Body of pancreas (tissue), 4 donors: ENCODE data around the gene GINS2. TPM values are rescaled to one million over a fixed set of nuclear protein-coding genes. Genes with fewer than 3 reads are reported as not detected.

Source experiments
- ATAC-seq: fragments of 150-250 bp; one replicate; pipeline ENCODE4 v1.9.1; 2016
- DNase-seq, 4 donors: peaks; one replicate each; pipeline ENCODE4 v3.0.0-alpha.2; 2019
- H3K27ac ChIP-seq, 4 donors: fragments of 200-600 bp; sonication (generic); 1 replicate in 3 of 4; 2 replicates in 1 of 4; pipeline versions ENCODE4 v1.5.1 to v1.6.1; 2016 to 2019; ENCODE audit warnings: mild to moderate bottlenecking in 1 of 4, mixed read lengths in 1 of 4, moderate library complexity in 1 of 4
- H3K27me3 ChIP-seq, 2 donors: fragments of 200-600 bp; sonication (generic); one replicate each; pipeline ENCODE4 v1.6.0; 2016; ENCODE audit warnings: mild to moderate bottlenecking in 1 of 2
- H3K36me3 ChIP-seq, 2 donors: fragments of 200-600 bp; sonication (generic); replicated peaks in 1 of 2; 2 replicates each; pipeline ENCODE4 v1.5.1; 2016; ENCODE audit warnings: low read depth in 2 of 2; ENCODE audit not compliant: insufficient read depth in 1 of 2
- H3K4me1 ChIP-seq: fragments of 200-600 bp; sonication (generic); one replicate; pipeline ENCODE4 v1.6.0; 2016
- H3K4me3 ChIP-seq, 2 donors: fragments of 200-600 bp; sonication (generic); 1 replicate in 1 of 2; 2 replicates in 1 of 2; pipeline ENCODE4 v1.5.1; 2016 to 2019
- H3K9me3 ChIP-seq, 3 donors: fragments of 200-600 bp; sonication (generic); 1 replicate in 2 of 3; 2 replicates in 1 of 3; pipeline ENCODE4 v1.5.1; 2016
- POLR2A ChIP-seq, 3 donors: fragments of 450-650 bp; IDR thresholded peaks; one replicate each; pipeline ENCODE4 v1.6.1; 2016; ENCODE audit warnings: antibody characterized with exemption in 3 of 3, mild to moderate bottlenecking in 2 of 3
- WGBS, 2 donors: methylation state at CpG; one replicate each; pipeline ENCODE4 v1.1.5; 2017; 5-methylcytosine and 5-hydroxymethylcytosine counted together
- intact Hi-C: fragments of 100-400 bp; cut with DNase I; formaldehyde crosslinking; loops from one replicate; pipeline ENCODE4 v1.15.1; 2023
- total RNA-seq, 2 donors: library from RNA; depleted of rRNA; stranded (reverse); fragments of >200 nt; gene quantifications; one replicate each; pipeline ENCODE4 v1.1.0, GENCODE V29; 2016
- TF ChIP-seq, protein P1 (sequence below), 7 experiments: fragments of 450-650 bp in 4 of 7; fragments of 200-600 bp in 3 of 7; sonication (generic) in 3 of 7; IDR thresholded peaks; one replicate each; pipeline ENCODE4 v1.5.1; 2016 to 2019; ENCODE audit warnings: antibody characterized with exemption in 7 of 7

The GINS2 gene
- total RNA-seq, 2 donors from 2014 or later = 0.26 to 0.33 TPM

DNA sequence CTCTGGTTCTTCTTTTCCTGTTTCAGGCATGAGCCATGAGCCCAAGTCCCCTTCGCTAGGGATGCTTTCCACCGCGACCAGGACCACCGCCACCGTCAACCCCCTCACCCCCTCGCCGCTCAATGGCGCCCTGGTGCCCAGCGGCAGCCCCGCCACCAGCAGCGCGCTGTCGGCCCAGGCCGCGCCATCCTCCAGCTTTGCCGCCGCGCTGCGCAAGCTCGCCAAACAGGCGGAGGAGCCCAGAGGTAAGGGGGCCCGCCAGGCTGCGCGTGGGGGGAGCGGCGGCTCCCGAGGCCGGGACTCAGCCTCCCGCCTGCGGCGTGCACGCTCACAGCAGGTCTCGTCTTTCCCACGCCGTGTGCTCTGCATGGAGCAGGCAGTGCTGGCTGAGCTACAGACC lies 54.9 kb downstream of the GINS2 start:
- intact Hi-C loops = no loop called here
- DNase-seq (no peak), ATAC-seq (no peak)
- WGBS, 2 donors = 81 to 92% methylated on average over 20 to 35 of the region's 35 CpGs
- no peaks in the 10 kb centered on the region for H3K36me3 ChIP-seq
- no peak overlapping the region for H3K4me3 ChIP-seq
- TF ChIP-seq, protein P1, sequence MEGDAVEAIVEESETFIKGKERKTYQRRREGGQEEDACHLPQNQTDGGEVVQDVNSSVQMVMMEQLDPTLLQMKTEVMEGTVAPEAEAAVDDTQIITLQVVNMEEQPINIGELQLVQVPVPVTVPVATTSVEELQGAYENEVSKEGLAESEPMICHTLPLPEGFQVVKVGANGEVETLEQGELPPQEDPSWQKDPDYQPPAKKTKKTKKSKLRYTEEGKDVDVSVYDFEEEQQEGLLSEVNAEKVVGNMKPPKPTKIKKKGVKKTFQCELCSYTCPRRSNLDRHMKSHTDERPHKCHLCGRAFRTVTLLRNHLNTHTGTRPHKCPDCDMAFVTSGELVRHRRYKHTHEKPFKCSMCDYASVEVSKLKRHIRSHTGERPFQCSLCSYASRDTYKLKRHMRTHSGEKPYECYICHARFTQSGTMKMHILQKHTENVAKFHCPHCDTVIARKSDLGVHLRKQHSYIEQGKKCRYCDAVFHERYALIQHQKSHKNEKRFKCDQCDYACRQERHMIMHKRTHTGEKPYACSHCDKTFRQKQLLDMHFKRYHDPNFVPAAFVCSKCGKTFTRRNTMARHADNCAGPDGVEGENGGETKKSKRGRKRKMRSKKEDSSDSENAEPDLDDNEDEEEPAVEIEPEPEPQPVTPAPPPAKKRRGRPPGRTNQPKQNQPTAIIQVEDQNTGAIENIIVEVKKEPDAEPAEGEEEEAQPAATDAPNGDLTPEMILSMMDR (IDR thresholded peaks at IDR 0.05) = no peak
- TF ChIP-seq POLR2A (IDR thresholded peaks at IDR 0.05) = no peak
- no peaks in the 10 kb centered on the region for H3K9me3 ChIP-seq
- H3K27me3 ChIP-seq = no peaks in the 10 kb centered on the region
- H3K27ac ChIP-seq = peak overlapping the region; percentile 45 to 81 (median 75)
- H3K4me1 ChIP-seq = peaks cover 85% of the 10 kb centered on the region

DNA sequence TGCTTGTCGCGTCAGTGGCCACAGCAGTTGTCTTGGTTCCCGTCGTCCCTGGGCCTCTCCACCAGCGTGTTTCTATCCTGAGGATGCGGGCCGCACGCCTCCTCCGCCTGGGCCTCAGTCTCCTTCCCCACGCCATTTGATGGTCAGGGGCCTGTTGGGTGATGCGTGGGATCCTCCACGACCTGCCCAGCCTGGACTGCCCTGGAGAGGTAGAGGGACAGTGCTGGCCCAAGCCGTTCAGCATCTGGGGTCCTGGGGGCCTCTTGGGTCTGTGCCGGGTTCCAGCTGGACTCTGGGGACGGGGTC lies 55.4 kb downstream of the GINS2 start:
- ATAC-seq (no peak), DNase-seq (no peak)
- peak overlapping the region in 2 of 4 donors; percentile 76 to 81 for H3K27ac ChIP-seq
- H3K9me3 ChIP-seq = no peaks in the 10 kb centered on the region
- intact Hi-C loops = no loop called here
- H3K4me1 ChIP-seq = peaks cover 84% of the 10 kb centered on the region
- H3K36me3 ChIP-seq = no peaks in the 10 kb centered on the region
- TF ChIP-seq POLR2A (IDR thresholded peaks at IDR 0.05) = no peak
- TF ChIP-seq, protein P1 (IDR thresholded peaks at IDR 0.05) = no peak
- no peak overlapping the region for H3K4me3 ChIP-seq
- WGBS, 2 donors = 80 to 85% methylated on average over 12 to 15 of the region's 15 CpGs
- H3K27me3 ChIP-seq = no peaks in the 10 kb centered on the region

DNA sequence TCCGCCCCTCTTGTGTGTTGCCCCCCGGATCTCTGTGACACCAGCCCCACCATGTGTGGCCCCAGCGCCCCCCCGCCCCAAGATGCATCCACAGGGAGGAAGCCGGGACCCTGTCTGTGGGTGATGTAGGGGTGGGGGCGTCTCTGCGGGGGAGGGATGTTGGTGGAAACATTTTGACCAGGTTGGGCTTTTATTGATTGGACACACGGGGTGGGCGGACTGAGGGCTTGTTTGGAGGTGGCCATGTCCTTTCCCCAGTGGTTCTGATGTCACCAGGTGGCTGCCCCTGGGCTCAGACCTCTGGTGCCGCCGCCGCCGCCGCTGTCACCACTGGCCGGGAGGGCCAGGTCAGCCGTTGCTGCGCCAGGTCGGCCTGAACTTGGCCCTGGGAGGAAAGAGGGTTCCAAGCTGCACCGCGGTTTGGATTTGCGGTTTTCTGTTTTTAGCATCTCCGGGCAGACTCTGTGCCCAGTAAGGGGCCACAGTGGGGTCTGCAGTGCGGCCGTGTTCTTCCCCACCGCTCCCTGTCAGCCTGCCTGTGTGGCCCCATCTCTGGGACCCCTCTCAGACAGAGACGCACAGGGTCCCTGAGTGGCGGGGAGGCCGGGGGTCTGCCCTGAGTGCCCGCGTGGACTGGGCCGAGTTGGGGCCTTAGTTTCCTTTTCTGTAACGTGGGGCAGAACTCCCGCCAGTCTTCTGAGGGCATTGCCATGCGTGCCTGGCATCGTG lies 55.9 kb downstream of the GINS2 start:
- intact Hi-C loops = no loop called here
- H3K27ac ChIP-seq = peak overlapping the region in 3 of 4 donors; percentile 0 to 49 (median 3)
- TF ChIP-seq, protein P1 (IDR thresholded peaks at IDR 0.05) = no peak
- TF ChIP-seq POLR2A (IDR thresholded peaks at IDR 0.05) = no peak
- DNase-seq (no peak), ATAC-seq (no peak)
- WGBS, 2 donors = 79 to 85% methylated on average over 22 to 35 of the region's 35 CpGs
- H3K27me3 ChIP-seq = no peaks in the 10 kb centered on the region
- no peaks in the 10 kb centered on the region for H3K9me3 ChIP-seq
- no peak overlapping the region for H3K4me3 ChIP-seq
- H3K36me3 ChIP-seq = no peaks in the 10 kb centered on the region
- peaks cover 84% of the 10 kb centered on the region for H3K4me1 ChIP-seq

DNA sequence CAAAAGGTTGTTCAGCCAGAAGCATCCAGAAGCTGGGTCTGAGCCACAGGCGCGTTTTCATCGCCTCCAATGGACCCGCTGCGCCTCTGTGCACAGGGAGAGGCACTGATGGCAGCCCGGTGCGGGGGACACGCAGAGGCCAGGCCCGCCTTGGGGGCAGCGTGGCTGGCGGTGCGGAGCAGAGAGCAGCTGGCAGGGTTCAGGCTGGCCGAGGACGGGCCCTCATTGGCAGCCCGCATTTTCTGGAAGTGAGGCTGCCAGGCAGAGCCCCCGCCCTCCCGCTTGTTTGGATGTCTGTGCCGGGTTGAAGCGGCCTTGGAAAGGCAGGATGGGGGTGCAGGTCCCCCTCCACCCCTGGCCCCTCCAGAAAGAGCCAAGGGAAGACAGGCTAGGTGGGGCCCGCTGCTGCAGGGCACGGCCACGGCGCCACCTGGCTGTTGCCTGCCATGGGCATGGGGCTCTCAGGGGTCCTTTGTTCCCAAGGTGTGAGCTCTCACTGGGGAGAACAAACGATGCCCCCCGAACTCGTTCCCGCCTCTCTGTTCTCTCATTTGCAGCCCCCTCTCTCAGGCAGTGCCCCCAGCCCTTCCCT lies 56.9 kb downstream of the GINS2 start:
- Histone ChIP-seq H3K9me3 (no peaks in the 10 kb centered on the region), H3K27me3 (no peaks in the 10 kb centered on the region), H3K36me3 (no peaks in the 10 kb centered on the region), H3K4me1 (peaks cover 83% of the 10 kb centered on the region), H3K27ac (peak overlapping the region in 3 of 4 donors; percentile 0 to 49 (median 3)), H3K4me3 (no peak overlapping the region)
- TF ChIP-seq POLR2A (IDR thresholded peaks at IDR 0.05) = no peak
- TF ChIP-seq, protein P1 (IDR thresholded peaks at IDR 0.05) = peak in 2 of 7 experiments; percentile 10 to 27
- intact Hi-C loops = no loop called here
- peak in 1 of 4 donors; percentile 21 for DNase-seq
- 53 to 58% methylated on average over 14 to 27 of the region's 27 CpGs for WGBS, 2 donors
- ATAC-seq = no peak
